ENCODE data around the gene CASKIN2. TPM values are rescaled to one million over a fixed set of nuclear protein-coding genes. Genes with fewer than 3 reads are reported as not detected.

Gene CASKIN2
- total RNA-seq, 1 donor = 9.5 TPM

GRCh38 chr17:75559958-75560533 lies 44.7 kb upstream of the CASKIN2 start:
- no peak overlapping the region for H3K4me3 ChIP-seq (ENCODE audit: low read depth, low read length)
- no peak for DNase-seq (ENCODE audit: low read depth)
- TF ChIP-seq CTCF (IDR thresholded peaks at IDR 0.05; ENCODE audit: insufficient read depth, low read depth, low read length) = no peak

GRCh38 chr17:75558666-75559530 lies 43.6 kb upstream of the CASKIN2 start:
- no peak overlapping the region for H3K4me3 ChIP-seq (ENCODE audit: low read depth, low read length)
- DNase-seq (ENCODE audit: low read depth) = no peak
- no peak for TF ChIP-seq CTCF (IDR thresholded peaks at IDR 0.05; ENCODE audit: insufficient read depth, low read depth, low read length)

GRCh38 chr17:75557852-75558665 lies 42.7 kb upstream of the CASKIN2 start:
- H3K4me3 ChIP-seq (ENCODE audit: low read depth, low read length) = no peak overlapping the region
- DNase-seq (ENCODE audit: low read depth) = no peak
- TF ChIP-seq CTCF (IDR thresholded peaks at IDR 0.05; ENCODE audit: insufficient read depth, low read depth, low read length) = no peak

- H3K4me3 ChIP-seq (ENCODE audit: low read depth, low read length) = no peak overlapping the region
- peak; percentile 72 for DNase-seq (ENCODE audit: low read depth)
These were observed 41.9 kb upstream of the CASKIN2 start for GRCh38 chr17:75557075-75557851.

GRCh38 chr17:75555679-75556153 lies 40.4 kb upstream of the CASKIN2 start:
- no peak for DNase-seq (ENCODE audit: low read depth)
- no peak overlapping the region for H3K4me3 ChIP-seq (ENCODE audit: low read depth, low read length)
- no peak for TF ChIP-seq CTCF (IDR thresholded peaks at IDR 0.05; ENCODE audit: insufficient read depth, low read depth, low read length)

More at GRCh38 chr17:75557075-75557851, 41.9 kb upstream of the CASKIN2 start:
- no peak for TF ChIP-seq CTCF (IDR thresholded peaks at IDR 0.05; ENCODE audit: insufficient read depth, low read depth, low read length)
